Measurements from ENCODE around the gene MED13.
"Not testable (repeated sequence)": the region's sequence is repeated elsewhere in the genome, so short reads cannot be mapped to it uniquely, and the experiment has no call there.

The MED13 gene

DNA sequence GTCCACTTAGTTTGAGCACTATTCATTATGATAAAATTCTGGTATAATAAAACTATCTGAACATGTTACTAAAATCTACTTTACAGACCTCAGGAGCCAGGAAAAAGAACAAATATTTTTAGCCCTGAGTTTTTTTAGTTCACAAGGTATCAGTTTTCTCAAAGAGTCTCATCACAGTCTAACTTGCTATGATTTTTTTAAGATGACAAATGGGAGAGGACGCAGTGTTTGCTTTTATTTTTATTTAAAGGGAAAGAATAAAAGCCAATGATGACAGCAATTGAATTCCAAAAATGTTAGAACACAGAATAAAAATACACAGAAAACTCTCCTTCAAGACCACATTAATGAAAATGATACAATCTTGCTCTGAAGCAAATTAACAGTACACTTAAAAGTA lies 7.4 kb downstream of the MED13 start:
- no peak for DNase-seq

DNA sequence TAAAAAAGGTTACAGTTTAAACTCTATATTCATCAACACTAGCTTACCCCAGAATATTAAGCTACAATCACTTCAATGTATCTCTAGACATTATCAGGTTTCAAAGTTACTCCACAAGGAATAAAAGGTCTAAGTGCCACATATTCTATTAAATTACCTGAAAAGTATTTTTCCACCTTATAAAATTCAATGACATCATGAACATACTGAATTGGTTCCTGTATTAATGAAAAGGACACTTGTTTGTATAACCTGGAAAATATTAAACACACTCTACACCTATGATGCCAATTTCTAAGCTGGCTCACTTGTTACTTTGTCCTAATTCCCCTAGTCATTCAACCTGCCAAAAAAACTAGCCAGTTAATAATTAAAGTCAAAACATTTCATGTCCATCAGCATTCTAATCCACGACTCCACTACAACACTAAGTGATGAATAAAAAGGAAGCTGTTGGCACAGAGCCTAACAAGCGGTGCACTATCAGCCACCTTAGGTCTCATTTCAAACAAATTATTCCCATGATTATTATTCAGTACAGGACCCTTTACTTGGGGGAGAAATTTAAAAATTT lies 12.2 kb downstream of the MED13 start:
- no peak for DNase-seq

DNA sequence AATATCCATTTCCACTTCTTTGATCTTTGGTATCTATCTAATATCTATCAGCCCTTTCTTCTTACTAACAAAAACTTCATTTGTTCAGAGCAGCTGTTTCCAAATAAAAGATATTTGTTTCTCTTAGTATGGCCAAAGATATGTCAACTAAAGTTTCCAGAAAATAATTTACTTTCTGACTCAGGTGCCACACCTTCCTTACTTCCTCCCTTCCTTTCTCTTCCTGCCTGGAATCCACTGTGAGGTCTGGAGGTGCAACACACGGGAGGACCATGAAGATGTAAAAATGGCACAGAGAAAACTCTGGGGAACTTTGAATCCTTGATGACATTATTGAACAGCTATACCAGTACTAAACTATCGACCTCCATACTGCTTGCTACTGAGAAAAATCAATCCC lies 14.0 kb downstream of the MED13 start:
- no peak for DNase-seq

DNA sequence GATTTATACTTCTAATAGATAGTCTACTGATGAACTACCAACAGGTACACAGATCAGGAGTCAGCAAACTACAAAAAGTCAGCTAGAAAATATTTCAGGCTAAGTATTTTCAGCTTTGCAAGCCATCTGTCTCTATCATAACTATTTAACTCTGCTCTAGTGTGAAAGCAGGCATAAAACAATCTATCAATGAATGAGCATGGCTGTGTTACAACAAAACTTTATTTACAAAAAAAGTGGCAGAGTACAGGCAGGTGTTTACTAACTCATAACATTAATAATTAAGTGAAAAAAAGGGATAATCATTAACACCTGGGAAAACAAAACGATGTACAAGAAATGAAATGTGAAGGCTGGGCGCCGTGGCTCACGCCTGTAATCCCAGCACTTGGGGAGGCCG lies 15.8 kb downstream of the MED13 start:
- DNase-seq: no peak

DNA sequence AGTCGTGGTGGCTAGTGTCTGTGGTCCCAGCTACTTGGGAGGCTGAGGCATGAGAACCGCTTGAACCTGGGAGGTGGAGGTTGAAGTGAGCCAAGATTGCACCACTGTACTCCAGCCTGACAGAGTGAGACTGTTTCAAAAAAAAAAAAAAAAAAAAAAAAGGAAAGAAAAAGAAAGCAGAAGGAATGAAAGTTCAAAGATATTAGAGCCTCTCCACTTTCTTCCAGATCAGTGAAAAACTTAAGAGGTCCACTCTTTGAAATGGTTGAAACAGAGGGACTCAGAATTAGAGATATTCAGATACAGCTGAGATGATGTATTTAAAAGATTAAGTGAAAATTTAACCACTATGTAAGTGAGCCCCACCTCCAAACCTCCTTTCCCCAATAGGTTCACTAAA lies 16.8 kb downstream of the MED13 start:
- DNase-seq: no peak

DNA sequence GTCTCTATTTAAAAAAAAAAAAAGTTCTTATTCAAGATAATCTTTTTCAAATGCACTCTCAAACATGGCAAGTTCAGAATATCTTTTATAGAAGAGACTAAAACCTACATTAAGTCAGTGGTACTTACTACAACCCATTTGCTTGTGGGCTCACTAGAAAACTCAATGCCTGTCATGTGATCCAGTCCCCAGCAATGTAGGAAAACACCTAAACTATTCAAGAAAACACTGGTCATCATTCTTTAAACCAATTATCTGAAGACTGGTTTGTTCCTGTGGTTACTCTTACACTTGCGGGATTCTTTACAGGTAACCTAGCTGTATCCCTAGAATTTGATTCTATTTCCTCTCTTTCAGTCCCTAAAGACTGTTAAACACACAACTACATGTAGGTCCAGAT lies 19.6 kb downstream of the MED13 start:
- DNase-seq: no peak

DNA sequence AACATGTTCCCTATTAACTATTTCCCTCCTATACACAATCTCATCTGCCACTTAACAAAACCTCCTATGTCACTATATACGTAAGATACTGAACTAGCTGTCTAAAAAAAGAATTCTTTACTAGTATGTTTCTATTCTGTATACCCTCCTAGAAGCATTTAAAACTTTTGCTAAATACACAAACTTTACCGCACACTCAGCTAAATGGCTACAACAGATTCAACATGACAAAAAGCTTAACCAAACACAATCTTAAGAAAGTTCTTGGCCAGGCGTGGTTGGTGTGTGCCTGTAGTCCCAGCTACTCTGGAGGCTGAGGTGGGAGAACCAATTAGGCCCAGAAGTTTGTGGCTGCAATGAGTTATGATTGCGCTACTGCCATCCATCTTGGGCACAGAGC lies 20.0 kb downstream of the MED13 start:
- DNase-seq: no peak

DNA sequence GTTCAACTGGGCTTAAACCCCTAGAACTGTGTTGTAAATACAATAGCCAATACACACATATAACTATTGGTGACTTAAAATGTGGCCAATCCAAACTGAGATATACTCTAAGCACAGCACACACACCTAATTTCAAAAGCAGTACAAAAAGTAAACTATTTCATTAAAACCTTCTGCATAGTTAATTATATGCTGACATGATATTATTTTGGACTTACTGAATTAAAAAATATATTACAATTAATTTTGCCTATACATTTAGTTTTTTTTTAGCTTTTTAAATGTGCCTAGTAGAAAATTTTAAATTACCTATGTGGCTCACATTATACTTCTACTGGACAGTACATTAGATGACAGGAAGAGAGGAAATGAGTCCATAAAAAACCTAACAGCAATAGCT lies 21.5 kb downstream of the MED13 start:
- DNase-seq: no peak

DNA sequence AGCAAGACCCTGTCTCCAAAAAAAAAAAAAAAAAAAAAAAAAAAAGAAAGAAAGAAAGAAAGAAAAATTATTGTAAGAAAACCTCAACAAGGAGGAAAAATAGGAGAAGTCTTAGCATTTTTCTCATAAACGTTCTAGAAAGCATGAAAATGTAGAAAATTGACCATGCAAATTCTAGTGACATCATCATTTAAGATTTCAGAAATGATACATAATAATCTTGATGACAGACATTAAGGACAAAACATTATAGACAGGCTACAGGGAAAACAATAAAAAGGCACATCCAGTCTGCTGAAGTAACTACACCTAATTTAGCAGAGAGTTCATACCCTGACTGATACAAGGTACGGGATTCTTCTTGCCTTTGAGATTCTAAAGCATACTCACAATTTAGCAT lies 21.9 kb downstream of the MED13 start:
- no peak for DNase-seq

DNA sequence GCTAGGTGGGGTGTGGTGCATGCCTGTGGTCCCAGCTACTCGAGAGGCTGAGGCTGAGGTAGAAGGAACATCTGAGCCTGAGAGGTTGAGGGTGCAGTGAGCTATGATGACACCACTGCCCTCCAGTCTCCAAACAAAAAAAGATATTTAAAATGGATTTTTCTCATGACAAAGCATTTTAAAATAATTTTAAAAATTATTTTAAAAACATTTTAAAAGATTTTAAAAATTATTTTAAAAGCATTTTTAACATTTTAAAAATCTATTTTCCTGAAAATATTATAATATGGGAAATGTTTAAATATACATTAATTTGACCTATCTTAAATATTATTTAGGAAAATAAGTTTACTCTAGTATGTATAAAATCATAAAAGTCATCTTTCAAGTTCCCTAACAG lies 26.8 kb downstream of the MED13 start:
- no peak for DNase-seq

DNA sequence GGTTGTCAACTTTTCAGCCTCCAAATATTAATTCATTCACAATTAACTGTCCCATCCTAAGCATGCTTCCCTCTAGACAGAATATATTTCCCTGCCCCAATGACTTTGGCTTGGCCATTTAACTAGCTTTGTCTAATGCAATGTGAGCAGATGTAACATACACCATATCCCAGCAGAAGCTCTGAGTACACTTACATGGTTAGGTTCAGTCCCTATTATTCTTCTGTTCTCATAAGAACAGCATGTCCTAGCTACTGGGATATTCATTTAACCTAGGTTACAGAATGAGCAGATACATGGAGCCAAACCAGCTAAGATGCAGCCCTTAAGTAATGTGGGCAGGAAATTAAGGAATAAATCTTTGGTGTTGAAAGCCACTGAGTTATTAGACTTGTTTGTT lies 31.8 kb downstream of the MED13 start:
- DNase-seq: no peak

DNA sequence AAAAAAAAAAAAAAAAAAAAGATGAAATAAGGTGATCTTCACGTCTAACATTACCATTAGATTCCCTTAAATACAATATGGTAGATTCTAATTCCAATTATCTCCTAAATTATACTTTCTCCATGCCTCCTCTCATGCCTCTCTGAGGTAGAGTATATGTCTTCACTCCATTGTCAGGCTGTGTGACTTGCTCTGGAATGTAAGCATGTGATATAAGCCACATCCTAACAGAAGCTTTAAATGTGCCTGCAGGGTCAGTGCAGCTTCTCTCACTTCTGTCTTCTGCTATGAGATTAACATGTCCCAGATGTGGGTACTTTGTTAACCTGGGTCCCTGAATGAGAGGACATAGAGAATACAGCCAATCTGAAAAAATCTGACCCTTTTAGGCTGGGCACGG lies 32.6 kb downstream of the MED13 start:
- no peak for DNase-seq

DNA sequence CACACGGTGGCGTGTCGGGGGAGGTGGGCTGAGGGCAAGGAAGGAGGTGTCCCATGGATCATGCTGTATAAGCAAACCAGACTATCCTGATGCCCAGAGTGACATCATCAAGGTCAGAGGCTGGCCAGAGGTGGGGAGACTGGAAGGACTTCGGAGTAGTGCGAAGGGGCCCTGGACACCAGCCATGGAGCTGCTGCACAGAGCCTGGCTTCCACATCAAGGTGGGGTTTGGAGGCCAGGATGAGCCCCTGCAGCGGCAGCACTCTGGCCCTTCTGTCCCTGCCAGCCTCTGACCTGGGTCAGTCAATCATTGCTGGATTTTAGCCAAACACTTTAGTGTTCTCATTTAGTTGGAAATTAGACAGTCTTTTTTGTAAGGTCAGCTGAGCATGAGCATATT lies 34.8 kb downstream of the MED13 start:
- no peak for DNase-seq

DNA sequence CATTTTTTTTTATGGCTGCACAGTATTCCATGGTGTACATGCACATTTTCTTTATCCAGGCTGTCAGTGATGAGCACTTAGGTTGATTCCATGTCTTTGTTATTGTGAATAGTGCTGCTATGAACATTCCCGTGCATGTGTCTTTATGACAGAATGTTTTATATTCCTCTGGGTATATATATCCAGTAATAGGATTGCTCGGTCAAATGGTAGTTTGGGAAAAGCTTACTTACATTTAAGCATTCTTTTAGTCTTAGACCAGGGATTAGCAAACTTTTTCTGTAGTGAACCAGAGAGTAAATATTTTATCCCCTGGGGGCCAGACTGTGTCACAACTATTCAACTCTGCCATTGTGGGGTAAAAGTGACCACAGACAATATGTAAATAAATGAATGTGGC lies 40.2 kb downstream of the MED13 start:
- no peak for DNase-seq

DNA sequence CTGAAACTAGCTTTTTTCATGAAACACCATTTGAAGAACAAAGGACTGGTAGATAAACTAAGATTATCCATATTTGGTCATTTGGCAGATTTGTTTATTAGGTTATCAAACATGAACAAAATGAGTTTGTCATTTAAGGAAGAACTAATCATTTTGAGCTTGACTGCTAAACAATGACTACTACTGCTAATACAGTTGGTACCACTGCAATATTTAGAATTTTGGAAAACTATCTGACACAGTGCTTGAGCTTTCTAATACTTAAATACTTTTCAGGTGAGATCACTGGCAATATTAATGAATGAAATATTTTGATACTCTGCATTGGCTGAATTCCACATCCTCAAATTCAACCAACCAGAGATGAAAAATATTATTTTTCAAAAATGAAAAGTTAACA lies 47.2 kb downstream of the MED13 start:
- no peak for DNase-seq

DNA sequence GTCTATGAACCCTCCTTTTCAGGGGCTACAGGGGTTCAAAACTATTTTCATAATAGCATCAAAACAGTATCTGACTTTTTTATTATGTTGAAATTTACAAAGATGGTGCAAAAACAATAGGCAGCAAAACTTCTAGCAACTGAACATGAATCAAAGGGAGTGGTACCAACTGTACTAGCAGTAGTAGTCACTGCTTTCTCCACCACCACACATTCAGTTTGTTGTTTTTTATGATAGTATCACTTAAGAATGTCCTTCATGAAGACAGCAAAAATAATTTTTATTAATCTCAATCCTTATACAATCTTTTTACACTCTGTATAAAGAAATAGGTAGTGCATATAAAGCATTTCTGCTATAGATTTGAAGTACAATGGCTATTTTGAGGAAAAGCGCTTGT lies 47.6 kb downstream of the MED13 start:
- no peak for DNase-seq

DNA sequence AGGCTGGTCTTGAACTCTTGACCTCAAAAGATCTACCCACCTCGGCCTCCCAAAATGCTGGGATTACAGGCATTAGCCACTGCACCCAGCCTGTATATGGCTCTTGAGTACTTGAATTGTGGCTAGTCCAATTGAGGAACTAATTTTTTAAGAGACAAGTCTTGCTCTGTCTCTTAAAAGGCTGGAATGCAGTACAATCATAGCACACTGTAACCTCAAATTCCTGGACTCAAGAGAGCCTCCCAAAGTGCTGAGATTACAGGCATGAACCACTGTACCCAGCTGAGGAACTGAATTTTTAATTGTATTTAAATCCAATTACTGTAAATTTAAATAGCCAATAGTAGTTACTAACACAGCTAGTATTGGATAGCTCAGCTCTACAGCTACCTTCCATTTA lies 50.6 kb downstream of the MED13 start:
- no peak for DNase-seq

DNA sequence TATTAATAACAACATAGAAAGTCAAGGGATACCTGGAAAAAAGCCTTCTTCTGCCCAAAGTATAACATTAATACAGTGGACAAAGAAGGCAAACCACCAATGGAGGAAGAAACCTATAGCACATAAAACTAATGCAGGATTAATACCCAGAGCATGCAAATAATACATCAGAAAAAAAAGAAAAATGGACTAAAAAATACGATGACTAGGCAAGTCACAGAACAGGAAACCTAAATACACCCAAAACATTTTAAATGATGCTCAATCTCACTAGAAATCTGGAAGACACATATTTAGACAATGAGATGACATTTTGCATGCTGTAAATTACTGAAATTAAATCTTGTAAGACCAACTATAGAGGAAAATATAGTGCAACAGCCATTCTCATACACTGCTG lies 55.9 kb downstream of the MED13 start:
- DNase-seq: no peak

DNA sequence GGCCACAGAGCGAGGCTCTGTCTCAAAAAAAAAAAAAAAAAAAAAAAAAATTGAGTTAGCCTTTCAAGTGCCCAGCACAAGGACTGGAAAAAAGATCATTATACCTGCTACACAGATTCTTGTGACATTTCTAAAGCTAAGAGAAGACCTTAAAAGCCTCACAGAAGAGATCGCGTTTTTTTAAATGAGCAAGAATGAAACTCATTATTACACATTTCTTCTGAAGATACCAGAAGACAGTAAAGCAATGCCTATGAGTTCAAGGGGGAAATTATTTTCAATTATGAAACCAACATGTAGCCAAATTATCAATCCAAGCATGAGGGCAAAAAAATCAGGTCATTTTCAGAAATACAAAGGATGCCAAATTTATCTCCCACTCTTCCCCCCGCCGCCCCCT lies 56.8 kb downstream of the MED13 start:
- DNase-seq: no peak

DNA sequence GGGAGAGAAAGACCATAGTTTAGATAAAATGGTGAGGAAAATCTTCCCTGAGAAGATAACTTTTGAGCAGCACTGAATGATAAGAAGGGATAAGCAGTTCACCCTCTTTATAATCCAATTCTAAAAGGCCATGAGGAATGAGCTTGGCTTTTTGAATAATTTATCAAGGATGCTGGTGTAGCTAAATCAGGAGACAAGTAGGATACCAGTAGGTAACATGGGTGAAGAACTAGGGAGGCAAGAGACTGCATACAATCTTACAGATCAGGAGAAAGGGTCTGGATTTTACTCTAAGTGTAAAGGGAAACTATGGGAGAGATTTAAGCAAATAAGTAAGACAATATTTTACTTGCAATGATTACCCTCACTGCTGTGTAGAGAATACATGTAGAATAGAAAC lies 60.7 kb downstream of the MED13 start:
- DNase-seq: no peak

DNA sequence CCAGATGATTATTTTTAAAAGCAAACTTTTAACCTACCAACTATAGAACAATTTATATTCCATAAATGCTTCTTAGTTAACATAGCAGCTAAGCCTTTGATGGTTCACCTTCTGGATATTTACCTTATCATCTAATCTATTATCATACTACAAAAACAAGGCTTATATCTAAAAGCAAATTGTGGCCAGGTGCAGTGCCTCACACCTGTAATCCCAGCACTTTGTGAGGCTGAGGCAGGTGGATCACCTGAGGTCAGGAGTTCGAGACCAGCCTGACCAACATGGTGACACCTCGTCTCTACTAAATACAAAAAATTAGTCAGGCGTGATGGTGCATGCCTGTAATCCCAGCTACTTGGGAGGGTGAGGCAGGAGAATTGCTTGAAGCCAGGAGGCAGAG lies 61.9 kb downstream of the MED13 start:
- not testable (repeated sequence) for DNase-seq

DNA sequence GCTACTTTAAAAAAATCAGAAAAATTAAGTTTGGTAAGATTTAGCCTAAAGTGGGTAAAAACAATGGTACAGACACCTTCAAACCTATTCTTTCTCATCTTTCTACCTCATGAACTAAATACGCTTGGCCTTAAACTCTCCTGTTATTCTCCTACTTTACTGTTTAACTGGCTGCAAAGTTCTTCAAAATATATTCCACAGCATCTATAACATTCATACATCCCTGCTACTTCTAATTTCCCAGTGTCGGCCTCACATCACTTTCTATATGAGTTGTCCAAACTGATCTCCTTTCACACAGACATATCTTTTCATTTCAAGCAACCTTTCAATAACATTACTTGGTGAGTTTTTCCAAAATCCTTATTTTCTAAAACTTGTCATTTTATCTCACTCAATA lies 64.0 kb downstream of the MED13 start:
- DNase-seq: no peak

DNA sequence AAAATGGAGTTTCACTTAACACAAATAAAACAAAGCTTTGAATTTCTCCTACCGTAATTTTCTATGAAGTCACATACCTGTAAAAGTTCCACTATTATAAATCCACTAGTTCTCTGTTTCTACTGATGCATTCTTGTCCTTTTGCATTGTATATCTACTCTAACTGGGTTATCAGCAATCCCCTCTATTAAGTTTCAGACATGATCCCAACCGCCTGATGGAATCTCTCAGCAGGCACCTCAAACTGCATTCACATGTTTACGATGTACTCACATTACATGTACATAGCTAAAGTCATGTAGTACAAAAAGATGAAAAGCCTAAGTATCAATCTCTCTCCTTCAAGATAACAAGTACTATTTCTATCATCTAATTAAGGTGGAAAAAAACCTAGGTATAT lies 64.9 kb downstream of the MED13 start:
- no peak for DNase-seq

DNA sequence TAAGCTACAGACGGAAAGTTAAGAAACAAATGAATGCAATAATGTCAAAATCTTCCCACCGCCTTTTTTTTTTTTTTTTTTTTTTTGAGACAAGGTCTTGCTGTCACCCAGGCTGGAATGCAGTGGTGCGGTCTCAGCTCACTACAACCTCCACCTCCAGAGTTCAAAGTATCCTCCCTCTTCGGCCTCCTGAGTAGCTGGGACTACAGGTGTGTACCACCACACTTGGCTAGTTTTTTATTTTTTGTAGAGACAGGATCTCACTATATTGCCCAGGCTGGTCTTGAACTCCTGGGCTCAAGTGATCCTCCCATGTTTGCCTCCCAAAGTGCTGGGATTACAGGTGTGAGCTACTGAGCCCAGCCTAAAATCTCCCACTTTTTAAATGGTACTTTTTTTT lies 66.5 kb downstream of the MED13 start:
- not testable (repeated sequence) for DNase-seq

DNA sequence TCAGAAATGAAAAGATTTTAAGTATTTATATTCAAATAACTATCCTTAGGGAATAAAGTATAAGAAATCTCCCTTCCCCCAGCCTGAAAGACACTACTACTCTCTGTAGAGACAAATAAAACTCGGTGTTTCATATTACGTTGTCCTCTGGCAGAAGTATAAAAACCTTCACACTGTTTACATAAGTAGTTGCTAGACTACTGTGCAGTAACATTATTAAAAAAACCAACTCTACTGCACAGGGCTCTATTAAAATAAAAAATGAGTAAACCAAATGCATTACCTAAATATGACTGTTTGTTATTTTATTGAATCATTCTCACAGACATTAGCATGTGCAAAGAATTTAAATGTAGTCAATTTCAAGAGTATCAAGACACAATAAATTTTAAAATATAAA lies 67.4 kb downstream of the MED13 start:
- no peak for DNase-seq
